Heart right ventricle (tissue), 16 donors: ENCODE results near the gene ITPR2. TPM values are rescaled to one million over a fixed set of nuclear protein-coding genes. Genes with fewer than 3 reads are reported as not detected.

ENCODE experiments used
- ATAC-seq, 8 donors: fragments of 200-7000 bp; cut with Tn5 transposase; one replicate each; pipeline ENCODE4 v1.9.1; 2020; ENCODE audit warnings: mild to moderate bottlenecking in 8 of 8, moderate library complexity in 8 of 8, moderate number of reproducible peaks in 1 of 8
- DNase-seq, 2 donors: peaks; one replicate each; pipeline ENCODE4 v3.0.0-alpha.2; 2020
- H3K27ac ChIP-seq, 10 donors: fragments of 200-600 bp; sonication (generic) in 2 of 10; one replicate each; pipeline versions ENCODE4 v1.5.0 to v1.8.0; 2020 to 2022; ENCODE audit warnings: mild to moderate bottlenecking in 3 of 10
- H3K27me3 ChIP-seq, 7 donors: fragments of 200-600 bp; one replicate each; pipeline ENCODE4 v1.8.0; 2021 to 2022; ENCODE audit warnings: mild to moderate bottlenecking in 2 of 7
- H3K36me3 ChIP-seq, 9 donors: fragments of 200-600 bp; sonication (generic) in 1 of 9; one replicate each; pipeline versions ENCODE4 v1.5.0 to v1.8.0; 2020 to 2022; ENCODE audit warnings: mild to moderate bottlenecking in 2 of 9
- H3K4me1 ChIP-seq, 9 donors: fragments of 200-600 bp; sonication (generic) in 1 of 9; one replicate each; pipeline versions ENCODE4 v1.5.0 to v1.8.0; 2020 to 2022; ENCODE audit warnings: mild to moderate bottlenecking in 4 of 9
- H3K4me3 ChIP-seq, 10 donors: fragments of 200-600 bp; sonication (generic) in 2 of 10; one replicate each; pipeline versions ENCODE4 v1.5.0 to v1.8.0; 2020 to 2022; ENCODE audit warnings: mild to moderate bottlenecking in 7 of 10, moderate library complexity in 2 of 10
- H3K9me3 ChIP-seq, 11 donors: fragments of 200-600 bp in 10 of 11; sonication (generic) in 2 of 11; one replicate each; pipeline versions ENCODE4 v1.5.0 to v1.8.0; 2013 to 2022; ENCODE audit warnings: mild to moderate bottlenecking in 2 of 11, control low read depth in 1 of 11, moderate library complexity in 1 of 11
- WGBS, 2 donors: extraction: QIAGEN DNeasy Blood & Tissue Kit; methylation state at CpG; one replicate each; pipeline ENCODE4 v1.1.7; 2013; ENCODE audit warnings: inconsistent platforms in 1 of 2; 5-methylcytosine and 5-hydroxymethylcytosine counted together
- intact Hi-C, 10 donors: fragments of 100-400 bp; cut with DNase I; formaldehyde crosslinking; loops; one replicate each; pipeline versions ENCODE4 v1.11.1 to v1.14.2; 2022
- polyA plus RNA-seq, 2 donors: library from polyadenylated mRNA; stranded (reverse); fragments of 200-250 nt; gene quantifications; one replicate each; pipeline ENCODE4 v1.2.3, GENCODE V29; 2013
- total RNA-seq, 10 donors: library from RNA; stranded (reverse); fragmentation: NEBNext Ultra II Directional in 3 of 10; extraction: Animal tissue kit (Norgen Biotek cat#: 25700) in 3 of 10; gene quantifications; one replicate each; pipeline versions ENCODE4 v1.2.1 to v1.2.4, GENCODE V29; 2021 to 2023
- TF ChIP-seq, protein P1 (sequence below), 9 donors: fragments of 200-600 bp; sonication (generic) in 2 of 9; IDR thresholded peaks; one replicate each; pipeline versions ENCODE4 v1.5.0 to v1.8.0; 2021 to 2022; ENCODE audit warnings: antibody characterized with exemption in 9 of 9, mild to moderate bottlenecking in 5 of 9, moderate library complexity in 1 of 9
- donor health status: Arrhythmogenic right ventricular cardiomyopathy.
- donor health status: ischemic (EF 13 %, LVEDD 7.1; RV severe dilation, severe dysfunction).
- donor health status: healthy with polysubstance abuse.
- donor health status: DM: no; HTN: yes; CAD: no.
- donor health status: DM: no; HTN: no; CAD: no.
- donor health status: ischemic (EF 25% LVEDD 6.9; RV normal size, moderate dysfunction).
- donor health status: ischemic (EF 25% LVEDD 5.7; RV mildly dilated, moderate dysfunction).
- donor health status: healthy.
- donor health status: DM: yes; HTN: yes; CAD: no.
- donor health status: Ischemic cardiomyopathy.
- donor health status: ischemic (EF 35%, LVEDD 5.7; RV mildly dilated, moderate dysfunction).
- donor health status: nonischemic (EF 11% LVEDD 7.7; RV severe dilation, severe dysfunction).
- donor health status: DM: yes; HTN: yes; CAD: no.
- donor health status: PGD.
- donor health status: ischemic (EF 29% LVEDD 5.4; RV normal size, mild dysfunction).
- donor health status: nonischemic (EF 23%, LVEDD 6.1; RV moderate dilation, normal function).

Gene ITPR2
- total and polyA plus RNA-seq, 12 donors, result 2.0 to 18.9 (median 14.3) TPM

DNA sequence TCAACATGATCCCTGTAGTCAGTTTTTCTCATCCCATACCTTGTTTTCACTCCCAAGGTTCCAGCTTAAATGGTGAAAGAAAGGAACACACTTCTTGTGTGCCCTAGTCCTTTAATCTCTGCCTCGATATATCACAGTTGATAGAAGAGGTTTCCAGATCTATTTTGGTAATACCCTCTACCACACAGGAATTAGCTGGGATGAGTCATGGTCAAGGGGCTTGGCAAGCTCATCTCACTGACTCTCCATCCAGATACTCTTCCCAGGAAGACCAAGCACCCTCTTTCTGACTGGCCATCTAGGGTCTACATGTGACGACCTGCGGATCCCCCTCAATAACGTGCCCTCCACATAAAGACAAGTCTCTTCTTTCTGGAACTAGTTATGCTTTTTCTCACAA, 277.9 kb downstream of the ITPR2 start:
- ATAC-seq (peak in 6 of 8 donors; percentile 44 to 91 (median 68)), DNase-seq (no peak)
- Histone ChIP-seq H3K4me3 (no peak overlapping the region), H3K36me3 (peaks cover 0 to 60% (median 0%) of the 10 kb centered on the region in 9 donors), H3K27ac (no peak overlapping the region), H3K9me3 (peaks cover 0 to 4% (median 0%) of the 10 kb centered on the region in 11 donors), H3K27me3 (no peaks in the 10 kb centered on the region), H3K4me1 (peaks cover 0 to 10% (median 0%) of the 10 kb centered on the region in 9 donors)
- intact Hi-C loops, result no loop called here
- 84 to 86% methylated on average over 4 of the region's 4 CpGs for WGBS, 2 donors
- TF ChIP-seq, protein P1, sequence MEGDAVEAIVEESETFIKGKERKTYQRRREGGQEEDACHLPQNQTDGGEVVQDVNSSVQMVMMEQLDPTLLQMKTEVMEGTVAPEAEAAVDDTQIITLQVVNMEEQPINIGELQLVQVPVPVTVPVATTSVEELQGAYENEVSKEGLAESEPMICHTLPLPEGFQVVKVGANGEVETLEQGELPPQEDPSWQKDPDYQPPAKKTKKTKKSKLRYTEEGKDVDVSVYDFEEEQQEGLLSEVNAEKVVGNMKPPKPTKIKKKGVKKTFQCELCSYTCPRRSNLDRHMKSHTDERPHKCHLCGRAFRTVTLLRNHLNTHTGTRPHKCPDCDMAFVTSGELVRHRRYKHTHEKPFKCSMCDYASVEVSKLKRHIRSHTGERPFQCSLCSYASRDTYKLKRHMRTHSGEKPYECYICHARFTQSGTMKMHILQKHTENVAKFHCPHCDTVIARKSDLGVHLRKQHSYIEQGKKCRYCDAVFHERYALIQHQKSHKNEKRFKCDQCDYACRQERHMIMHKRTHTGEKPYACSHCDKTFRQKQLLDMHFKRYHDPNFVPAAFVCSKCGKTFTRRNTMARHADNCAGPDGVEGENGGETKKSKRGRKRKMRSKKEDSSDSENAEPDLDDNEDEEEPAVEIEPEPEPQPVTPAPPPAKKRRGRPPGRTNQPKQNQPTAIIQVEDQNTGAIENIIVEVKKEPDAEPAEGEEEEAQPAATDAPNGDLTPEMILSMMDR (IDR thresholded peaks at IDR 0.05), result no peak

DNA sequence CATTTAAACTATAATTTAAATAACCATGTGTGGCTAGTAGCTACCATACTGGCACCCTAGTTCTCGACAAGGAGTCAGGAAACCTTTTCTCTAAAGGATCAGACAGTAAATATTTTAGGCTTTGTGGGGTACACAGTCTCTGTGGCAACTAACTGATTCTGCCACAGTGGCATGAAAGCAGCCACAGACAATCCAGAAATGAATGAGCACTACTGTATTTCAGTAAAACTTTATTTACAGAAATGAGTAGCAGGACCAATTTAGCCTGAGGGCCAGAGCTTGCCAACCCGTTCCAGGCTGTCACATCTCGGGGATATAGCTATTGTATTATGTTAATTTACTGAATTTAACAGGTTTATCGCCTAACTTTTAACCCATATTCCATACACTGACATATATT, 278.7 kb downstream of the ITPR2 start:
- ATAC-seq, result no peak
- Histone ChIP-seq H3K4me3 (no peak overlapping the region), H3K27me3 (no peaks in the 10 kb centered on the region), H3K36me3 (peaks cover 0 to 52% (median 0%) of the 10 kb centered on the region in 9 donors), H3K4me1 (peaks cover 0 to 10% (median 0%) of the 10 kb centered on the region in 9 donors), H3K9me3 (peaks cover 0 to 2% (median 0%) of the 10 kb centered on the region in 11 donors), H3K27ac (no peak overlapping the region)
- WGBS, 2 donors, result 93 to 96% methylated on average over 4 of the region's 4 CpGs
- DNase-seq, result no peak
- intact Hi-C loops, result no loop called here
- TF ChIP-seq, protein P1 (IDR thresholded peaks at IDR 0.05), result no peak

DNA sequence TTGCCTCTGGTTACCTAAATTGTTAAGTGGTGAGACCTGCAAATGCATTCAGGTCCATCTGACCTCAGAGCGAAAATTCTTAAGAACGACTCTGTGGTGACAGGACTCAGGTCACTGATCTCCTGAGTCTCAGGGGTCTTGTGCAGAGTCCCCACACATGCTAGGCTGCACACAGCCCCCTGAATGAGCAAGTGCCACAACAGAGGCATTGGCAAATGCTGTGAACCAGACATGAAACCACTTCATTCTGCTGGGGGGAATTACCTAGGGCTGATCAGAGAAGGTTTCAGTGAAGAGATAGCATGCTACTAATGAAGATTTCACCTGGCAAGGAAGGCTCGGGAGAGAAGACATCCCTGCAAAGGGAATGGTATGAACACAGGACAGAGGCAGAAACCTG, 281.6 kb downstream of the ITPR2 start:
- H3K4me1 ChIP-seq, result peaks cover 0 to 26% (median 7%) of the 10 kb centered on the region in 9 donors
- peaks cover 0 to 50% (median 0%) of the 10 kb centered on the region in 9 donors for H3K36me3 ChIP-seq
- no peaks in the 10 kb centered on the region for H3K9me3 ChIP-seq
- DNase-seq (no peak), ATAC-seq (no peak)
- no peak overlapping the region for H3K27ac ChIP-seq
- no peaks in the 10 kb centered on the region for H3K27me3 ChIP-seq
- WGBS, 2 donors, result 80 to 81% methylated on average over 3 of the region's 3 CpGs
- H3K4me3 ChIP-seq, result no peak overlapping the region
- intact Hi-C loops, result no loop called here
- TF ChIP-seq, protein P1 (IDR thresholded peaks at IDR 0.05), result no peak

DNA sequence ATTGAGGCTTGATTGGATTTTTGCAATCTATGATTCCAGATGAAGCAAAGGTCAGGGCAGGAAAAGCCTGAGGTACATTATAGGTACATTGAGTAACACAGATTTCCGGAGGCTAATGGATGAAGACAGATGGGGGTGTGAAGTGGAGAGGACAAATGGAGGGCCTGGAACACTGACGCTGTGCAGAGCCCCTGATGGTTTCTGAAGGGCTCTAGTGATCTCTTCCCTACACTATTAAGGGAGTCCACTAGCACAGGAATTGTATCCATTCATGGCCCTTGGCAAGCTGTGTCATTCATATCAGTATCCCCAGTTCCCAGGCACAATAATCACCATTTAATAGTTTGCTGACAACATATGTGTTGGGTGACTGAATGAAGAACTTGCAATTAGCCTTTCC, 284.8 kb downstream of the ITPR2 start:
- DNase-seq (no peak), ATAC-seq (peak in 2 of 8 donors; percentile 47 to 61)
- peaks cover 0 to 37% (median 0%) of the 10 kb centered on the region in 9 donors for H3K36me3 ChIP-seq
- H3K27ac ChIP-seq, result no peak overlapping the region
- WGBS, 2 donors, result 60 to 67% methylated on average over 2 of the region's 2 CpGs
- intact Hi-C loops, result loop anchor here in 1 of 10 donors (10.0 kb wide), 1 partner anchor 93 kb away; no protein-coding TSS in a partner anchor
- no peaks in the 10 kb centered on the region for H3K27me3 ChIP-seq
- H3K4me3 ChIP-seq, result no peak overlapping the region
- peaks cover 0 to 22% (median 0%) of the 10 kb centered on the region in 9 donors for H3K4me1 ChIP-seq
- H3K9me3 ChIP-seq, result peaks cover 0 to 12% (median 0%) of the 10 kb centered on the region in 11 donors
- TF ChIP-seq, protein P1 (IDR thresholded peaks at IDR 0.05), result no peak
